HG02588 (cell line): ENCODE measurements around the gene ZNF579.
"Not testable (repeated sequence)": the region's sequence is repeated elsewhere in the genome, so short reads cannot be mapped to it uniquely, and the experiment has no call there.

Source experiments
- ATAC-seq: cut with Tn5 transposase; IDR thresholded peaks from one replicate; pipeline ENCODE4 v1.9.1; 2021; ENCODE audit warnings: mild to moderate bottlenecking, moderate library complexity; ENCODE audit not compliant: unreplicated experiment

Gene ZNF579

DNA sequence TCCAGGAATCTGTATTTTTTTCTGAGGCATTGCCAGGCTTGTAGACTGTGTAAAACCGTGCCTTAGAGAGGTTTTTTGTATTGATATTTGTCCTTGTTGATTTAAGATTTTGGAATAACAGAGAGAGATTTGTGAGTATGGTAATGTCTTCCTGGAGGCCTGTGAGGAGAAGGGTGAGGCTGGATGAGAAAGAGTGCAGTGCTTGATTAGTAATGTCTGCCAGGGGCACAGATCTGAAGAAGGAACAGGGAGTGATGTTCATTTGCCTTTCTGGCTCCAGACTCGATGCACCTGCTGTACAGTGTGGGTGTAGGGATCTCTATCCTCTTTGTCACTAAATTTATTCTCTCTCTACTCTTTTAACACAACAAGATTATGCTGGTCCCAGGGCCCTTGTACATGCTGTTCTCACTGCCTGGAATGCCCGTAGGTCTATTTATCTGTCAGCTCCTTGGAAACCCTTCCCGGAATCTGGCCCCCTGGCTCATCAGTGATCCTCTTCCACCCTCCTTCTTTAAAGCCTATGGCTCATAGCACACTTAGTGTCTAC lies 14.4 kb upstream of the ZNF579 start:
- no peak for ATAC-seq

GRCh38 chr19:55593096-55593772 lies 12.6 kb upstream of the ZNF579 start:
- ATAC-seq: no peak

DNA sequence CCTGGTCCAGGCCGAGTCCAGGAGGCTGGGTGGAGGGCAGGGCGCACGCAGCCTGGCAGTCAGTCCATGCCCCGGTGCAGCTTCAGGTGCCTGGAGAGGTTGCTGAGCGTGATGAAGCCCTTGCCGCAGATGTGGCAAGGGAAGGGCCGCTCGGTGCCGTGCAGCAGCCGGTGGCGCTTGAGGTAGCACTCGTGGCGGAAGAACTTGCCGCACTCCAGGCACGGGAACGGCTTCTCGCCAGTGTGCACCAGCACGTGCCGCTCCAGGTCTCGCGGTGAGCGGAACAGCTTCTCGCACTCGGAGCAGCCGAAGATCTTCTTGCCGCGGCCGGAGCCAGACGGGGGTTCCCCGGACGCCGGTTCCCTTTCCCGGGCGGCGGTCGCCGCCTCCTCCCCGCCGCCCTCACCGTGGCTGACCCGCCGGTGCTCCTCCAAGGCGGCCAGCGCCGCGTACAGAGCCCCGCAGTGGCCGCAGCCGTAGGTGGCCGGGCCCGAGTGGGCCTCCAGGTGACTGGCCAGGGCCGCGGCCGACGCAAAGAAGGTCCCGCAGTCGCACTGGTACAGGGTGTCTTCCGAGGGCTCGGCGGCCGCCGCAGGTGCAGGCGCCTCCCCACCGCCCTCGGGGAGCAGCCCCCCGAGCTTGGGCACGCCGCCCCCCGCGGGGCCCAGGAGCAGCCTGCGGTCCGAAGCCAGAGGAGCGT lies 11.9 kb upstream of the ZNF579 start:
- no peak for ATAC-seq

DNA sequence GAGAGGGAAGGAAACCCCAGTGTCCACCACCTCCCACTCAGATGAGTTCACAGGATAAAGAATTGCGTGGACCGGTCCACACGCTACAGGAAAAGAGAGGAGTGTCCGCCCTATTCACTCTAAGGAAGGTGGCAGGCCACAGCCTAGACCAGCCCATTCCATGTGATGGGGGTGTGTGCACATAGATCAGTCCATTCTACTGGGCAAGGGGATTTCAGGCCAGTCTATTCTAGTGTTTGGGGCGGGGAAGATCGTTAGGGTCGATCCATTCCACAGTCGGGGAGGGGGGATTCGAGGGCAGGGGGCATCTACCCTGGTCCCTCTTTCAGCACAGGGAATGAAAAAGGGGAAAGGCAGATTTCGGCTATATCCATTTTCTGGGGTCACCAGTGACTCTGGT lies 10.9 kb upstream of the ZNF579 start:
- ATAC-seq: no peak

DNA sequence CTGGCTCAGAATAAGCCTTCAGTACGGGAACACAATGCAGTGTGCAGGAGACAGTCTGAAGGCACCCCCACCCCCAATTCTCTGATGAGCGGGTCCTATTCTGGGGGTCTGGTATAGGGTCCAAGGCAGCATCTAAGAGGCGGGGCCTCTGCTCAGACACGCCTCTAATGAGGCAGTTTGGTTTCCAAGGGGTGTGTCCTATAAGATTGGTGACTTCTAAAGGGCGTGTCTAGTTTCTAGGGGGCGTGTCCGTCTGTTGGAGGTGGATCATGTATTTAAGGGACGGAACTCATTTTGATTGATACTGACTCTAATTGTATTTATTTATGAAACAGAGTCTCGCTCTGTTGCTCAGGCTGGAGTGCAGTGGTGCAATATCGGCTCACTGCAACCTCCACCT lies 10.0 kb upstream of the ZNF579 start:
- no peak for ATAC-seq

GRCh38 chr19:55590109-55590508 lies 9.5 kb upstream of the ZNF579 start:
- ATAC-seq: no peak

DNA sequence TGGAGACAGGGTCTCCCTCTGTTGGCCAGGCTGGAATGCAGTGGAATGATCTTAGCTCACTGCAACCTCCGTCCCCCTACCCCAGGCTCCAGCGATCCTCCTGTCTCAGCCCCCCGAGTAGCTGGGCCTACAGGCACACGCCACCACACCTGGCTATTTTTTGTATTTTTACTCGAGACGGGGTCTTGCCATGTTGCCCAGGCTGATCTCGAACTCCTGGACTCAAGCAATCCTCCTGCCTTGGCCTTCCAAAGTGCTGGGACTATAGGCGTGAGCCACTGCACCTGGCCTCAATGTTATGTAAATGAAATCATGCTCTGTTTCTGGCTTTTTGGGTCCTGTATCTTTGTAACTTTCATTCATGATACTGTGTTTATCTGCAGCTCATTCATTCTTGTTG lies 8.1 kb upstream of the ZNF579 start:
- no peak for ATAC-seq

DNA sequence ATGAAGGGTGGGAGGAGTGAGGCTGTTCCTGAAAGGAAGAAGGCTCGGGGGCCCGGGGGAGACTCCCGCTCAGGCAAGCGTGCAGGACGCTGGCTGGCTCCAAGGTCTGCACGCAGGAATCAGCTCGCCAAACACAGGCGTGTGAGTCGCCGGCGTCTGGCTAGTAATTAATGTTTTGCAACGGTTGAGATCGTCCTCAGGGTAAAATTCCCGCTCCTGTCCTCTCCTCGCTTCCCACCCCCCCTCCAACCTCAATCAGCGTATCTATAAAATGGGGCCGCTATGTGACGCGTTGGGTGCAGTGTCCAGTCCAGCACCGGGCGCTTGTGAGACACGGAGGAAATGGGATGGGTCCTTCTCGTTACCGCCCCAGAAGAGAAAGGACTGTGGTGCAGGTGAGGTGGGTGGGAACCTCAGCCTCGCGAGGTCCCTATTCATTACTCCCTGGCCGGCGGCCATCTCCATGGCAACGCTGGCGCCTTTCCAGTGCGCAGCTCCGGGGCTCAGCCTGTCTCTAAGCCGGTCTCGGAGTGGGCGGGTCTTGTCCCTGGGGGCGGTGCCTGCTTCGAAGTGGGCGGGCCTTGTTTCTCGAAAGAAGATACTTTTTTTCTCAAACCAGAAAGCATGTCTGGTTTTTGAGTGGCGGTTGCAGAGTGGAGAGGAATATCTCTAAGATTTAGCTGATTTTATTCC lies 6.5 kb upstream of the ZNF579 start:
- peak; percentile 82 for ATAC-seq

GRCh38 chr19:55585658-55586339 lies 5.2 kb upstream of the ZNF579 start:
- no peak for ATAC-seq

GRCh38 chr19:55584871-55585270 lies 4.2 kb upstream of the ZNF579 start:
- no peak for ATAC-seq

- not testable (repeated sequence) for ATAC-seq
Measured at GRCh38 chr19:55583897-55584296, 3.2 kb upstream of the ZNF579 start.

DNA sequence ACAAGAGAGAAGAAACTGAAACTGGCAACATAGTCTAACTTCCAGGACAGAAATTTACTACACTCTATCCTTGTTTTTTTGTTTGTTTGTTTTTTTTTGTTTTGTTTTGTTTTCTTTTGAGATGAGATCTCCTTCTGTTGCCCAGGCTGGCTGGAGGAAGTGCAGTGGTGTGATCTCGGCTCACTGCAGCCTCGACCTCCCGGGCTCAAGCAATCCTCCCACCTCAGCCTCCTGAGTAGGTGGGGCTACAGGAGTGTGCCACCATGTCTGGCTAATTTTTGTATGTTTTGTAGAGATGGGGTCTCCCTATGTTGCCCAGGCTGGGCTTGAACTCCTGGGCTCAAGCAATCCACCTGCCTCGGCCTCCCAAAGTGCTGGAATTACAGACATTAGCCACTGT lies 1.6 kb upstream of the ZNF579 start:
- ATAC-seq: not testable (repeated sequence)

DNA sequence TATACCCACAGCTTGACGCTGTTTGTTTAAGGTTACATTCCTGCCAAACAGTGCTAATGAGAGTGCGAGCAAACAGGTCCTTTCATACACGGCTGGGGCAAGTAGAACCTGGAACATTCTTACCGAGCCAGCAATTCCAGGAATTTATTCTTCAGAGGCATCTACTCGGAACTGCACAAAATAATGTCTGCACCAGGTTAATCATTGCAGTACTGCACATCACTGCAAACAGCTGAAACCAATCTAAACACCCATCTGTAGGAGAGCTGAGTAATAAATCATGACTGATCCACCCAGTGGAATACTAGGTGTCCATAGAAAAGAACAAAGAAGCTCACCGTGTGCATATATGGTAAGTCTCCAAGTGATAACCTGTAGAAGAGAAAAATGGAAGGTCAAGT lies 1.2 kb upstream of the ZNF579 start:
- no peak for ATAC-seq

DNA sequence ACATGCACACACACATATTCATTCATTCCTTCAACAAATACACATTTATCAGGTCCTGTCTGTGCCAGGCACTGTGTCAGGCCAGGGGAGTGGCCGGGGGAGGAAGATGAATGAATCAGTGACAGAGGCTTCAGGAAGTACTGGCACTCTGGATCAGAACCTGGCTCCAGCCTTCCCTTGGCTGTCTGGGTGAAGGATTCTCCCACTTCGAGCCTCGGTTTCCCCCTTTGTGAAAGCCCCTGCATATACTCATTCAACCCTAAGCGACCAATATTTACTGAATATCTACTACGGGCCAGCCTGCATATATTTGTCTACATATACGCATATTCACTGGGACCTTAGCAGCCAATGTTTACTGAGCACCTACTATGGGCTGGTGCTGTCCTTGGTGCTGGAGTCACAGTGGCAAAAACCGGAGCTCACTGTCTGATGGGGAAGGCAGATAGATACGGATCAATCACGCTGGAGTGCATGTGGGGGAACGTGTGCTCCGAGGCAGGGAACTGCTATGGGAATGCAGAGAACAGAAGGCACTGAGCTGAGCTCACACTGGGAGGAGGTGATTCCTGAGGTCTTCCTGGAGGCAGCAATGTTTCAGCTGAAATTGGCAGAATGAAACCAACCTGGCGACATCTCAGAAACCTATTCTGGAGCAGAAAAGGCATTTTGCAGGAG lies 636 bp upstream of the ZNF579 start:
- ATAC-seq: no peak

DNA sequence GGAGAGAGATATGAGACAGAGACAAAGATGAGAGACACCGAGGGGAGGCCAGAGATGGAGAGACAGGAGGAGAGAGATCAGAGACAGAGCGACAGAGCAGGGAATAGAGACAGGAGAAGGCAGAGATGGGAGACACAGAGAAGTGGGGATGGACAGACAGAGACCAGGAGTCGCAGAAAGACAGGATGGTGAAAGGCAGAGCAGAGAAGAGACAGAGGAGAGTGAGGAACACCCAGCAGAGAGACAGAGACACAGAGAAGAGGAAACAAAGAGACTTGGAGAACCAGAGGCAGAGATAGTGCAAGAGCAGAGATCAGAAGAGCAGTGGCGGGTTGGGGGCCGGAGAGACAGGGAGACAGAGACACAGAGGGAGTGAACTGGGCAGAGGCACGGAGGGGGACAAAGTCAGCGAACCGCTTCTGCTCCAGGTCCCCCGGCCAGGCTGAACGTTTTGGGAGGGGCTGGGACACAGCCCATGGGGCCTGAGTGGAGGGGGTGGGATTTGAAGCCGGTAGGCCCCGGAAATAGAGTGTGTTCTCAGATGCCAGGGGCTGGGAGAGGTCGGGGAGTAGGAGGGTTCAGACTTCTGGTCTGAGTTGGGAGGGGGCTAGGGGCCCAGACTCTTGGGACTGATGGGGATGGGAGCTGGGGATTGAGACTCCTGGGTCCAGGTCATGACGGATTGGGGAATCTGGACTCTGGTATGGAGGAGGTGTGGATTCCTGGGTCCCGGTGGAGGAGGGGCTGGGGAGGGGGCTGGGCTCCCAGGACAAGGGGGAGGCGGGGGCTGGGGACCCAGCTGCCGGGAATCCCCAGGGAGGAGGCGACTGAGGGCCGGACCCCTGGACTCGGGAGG lies 654 bp downstream of the ZNF579 start:
- ATAC-seq: no peak

DNA sequence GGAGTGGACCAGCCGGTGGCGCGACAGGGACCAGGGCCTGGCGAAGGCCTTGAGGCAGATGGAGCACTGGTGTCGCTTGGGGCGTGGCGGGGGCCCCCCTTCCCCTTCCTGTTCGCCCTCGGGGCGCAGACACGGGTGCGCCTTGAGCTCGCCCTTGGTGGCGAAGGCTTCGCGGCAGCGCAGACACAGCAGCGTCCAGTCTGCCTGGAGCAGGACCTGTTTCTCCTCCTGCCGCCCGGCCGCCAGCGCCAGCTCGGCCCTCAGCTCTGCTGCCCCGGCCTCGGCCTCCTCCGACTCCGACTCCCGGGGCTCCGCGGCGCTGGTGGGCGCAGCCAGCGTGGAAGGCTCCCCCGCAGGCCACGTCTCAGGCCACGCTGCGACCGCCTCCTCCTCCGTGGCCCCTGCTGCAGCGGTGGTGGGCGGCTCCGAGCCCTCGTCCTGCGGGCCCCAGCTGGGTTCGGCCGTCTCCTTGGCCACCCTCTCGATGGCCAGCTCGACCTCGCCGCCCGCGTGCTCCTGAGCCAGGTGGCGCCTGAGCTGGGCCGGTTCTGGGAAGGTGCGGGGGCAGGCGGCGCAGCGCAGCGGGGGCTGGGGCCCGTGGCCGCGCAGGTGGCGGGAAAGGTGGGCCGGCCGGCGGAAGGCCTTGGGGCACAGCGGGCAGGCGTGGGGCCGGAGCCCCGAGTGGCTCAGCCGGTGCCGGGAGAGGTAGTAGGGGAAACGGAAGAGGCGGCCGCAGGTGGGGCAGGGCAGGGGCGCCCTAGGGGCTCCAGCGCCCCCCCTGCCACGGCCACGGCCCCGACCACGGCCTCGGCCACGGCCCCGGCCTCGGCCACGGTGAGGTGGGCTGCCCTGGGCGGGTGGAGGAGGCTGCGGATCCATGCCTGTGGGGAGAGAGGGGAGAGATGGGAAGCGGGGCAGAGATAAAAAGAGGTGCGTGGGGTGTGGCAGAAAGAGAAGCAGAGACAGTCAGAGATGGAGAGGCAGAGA lies 1.6 kb downstream of the ZNF579 start:
- no peak for ATAC-seq

- no peak for ATAC-seq
Measured at GRCh38 chr19:55578031-55578760, 2.5 kb downstream of the ZNF579 start.

- ATAC-seq: no peak
Measured at GRCh38 chr19:55576746-55577145, 3.9 kb downstream of the ZNF579 start.
